Measurements from ENCODE around the gene ALDH16A1.
A peak's percentile ranks its signal among the peaks of the same experiment; 100 is the strongest.

The ALDH16A1 gene

GRCh38 chr19:49453013-49453756, at the start of gene ALDH16A1:
TSS of gene ALDH16A1 (plus strand) at chr19:49453225. CDS start at chr19:49453332, 107 bp downstream.
- peak; percentile 97 for DNase-seq

GRCh38 chr19:49403404-49404187, 49.4 kb upstream of the ALDH16A1 start:
- DNase-seq, result peak; percentile 59

- no peak for DNase-seq
Observed at GRCh38 chr19:49407079-49407478, 45.9 kb upstream of the ALDH16A1 start.

GRCh38 chr19:49407482-49408015, 45.5 kb upstream of the ALDH16A1 start:
- no peak for DNase-seq

GRCh38 chr19:49408816-49409440, 44.1 kb upstream of the ALDH16A1 start:
- DNase-seq, result no peak

GRCh38 chr19:49409441-49410029, 43.5 kb upstream of the ALDH16A1 start:
- no peak for DNase-seq

GRCh38 chr19:49411681-49412326, 41.2 kb upstream of the ALDH16A1 start:
- no peak for DNase-seq

GRCh38 chr19:49413348-49413747, 39.7 kb upstream of the ALDH16A1 start:
- no peak for DNase-seq

GRCh38 chr19:49414256-49414655, 38.8 kb upstream of the ALDH16A1 start:
- no peak for DNase-seq

GRCh38 chr19:49415102-49415809, 37.8 kb upstream of the ALDH16A1 start:
- no peak for DNase-seq

GRCh38 chr19:49415810-49416200, 37.2 kb upstream of the ALDH16A1 start:
- DNase-seq, result no peak

- no peak for DNase-seq
Observed at GRCh38 chr19:49417088-49417487, 35.9 kb upstream of the ALDH16A1 start.

- no peak for DNase-seq
Observed at GRCh38 chr19:49418511-49418910, 34.5 kb upstream of the ALDH16A1 start.

GRCh38 chr19:49419173-49419572, 33.9 kb upstream of the ALDH16A1 start:
- DNase-seq, result no peak

- no peak for DNase-seq
Observed at GRCh38 chr19:49420227-49420626, 32.8 kb upstream of the ALDH16A1 start.

- peak; percentile 93 for DNase-seq
Observed at GRCh38 chr19:49421039-49421877, 31.8 kb upstream of the ALDH16A1 start.

GRCh38 chr19:49421878-49422202, 31.2 kb upstream of the ALDH16A1 start:
- DNase-seq, result no peak

GRCh38 chr19:49422407-49423070, 30.5 kb upstream of the ALDH16A1 start:
- DNase-seq, result peak; percentile 43

GRCh38 chr19:49423071-49423984, 29.7 kb upstream of the ALDH16A1 start, which contains the start of gene PTH2:
TSS of gene PTH2 (minus strand) at chr19:49423441. CDS start at chr19:49423339, 102 bp downstream.
- no peak for DNase-seq

All from DMS153 (cell line).